ENCODE results near the gene ARPC5.
"Not testable (repeated sequence)": the region's sequence is repeated elsewhere in the genome, so short reads cannot be mapped to it uniquely, and the experiment has no call there.

ARPC5 gene

DNA sequence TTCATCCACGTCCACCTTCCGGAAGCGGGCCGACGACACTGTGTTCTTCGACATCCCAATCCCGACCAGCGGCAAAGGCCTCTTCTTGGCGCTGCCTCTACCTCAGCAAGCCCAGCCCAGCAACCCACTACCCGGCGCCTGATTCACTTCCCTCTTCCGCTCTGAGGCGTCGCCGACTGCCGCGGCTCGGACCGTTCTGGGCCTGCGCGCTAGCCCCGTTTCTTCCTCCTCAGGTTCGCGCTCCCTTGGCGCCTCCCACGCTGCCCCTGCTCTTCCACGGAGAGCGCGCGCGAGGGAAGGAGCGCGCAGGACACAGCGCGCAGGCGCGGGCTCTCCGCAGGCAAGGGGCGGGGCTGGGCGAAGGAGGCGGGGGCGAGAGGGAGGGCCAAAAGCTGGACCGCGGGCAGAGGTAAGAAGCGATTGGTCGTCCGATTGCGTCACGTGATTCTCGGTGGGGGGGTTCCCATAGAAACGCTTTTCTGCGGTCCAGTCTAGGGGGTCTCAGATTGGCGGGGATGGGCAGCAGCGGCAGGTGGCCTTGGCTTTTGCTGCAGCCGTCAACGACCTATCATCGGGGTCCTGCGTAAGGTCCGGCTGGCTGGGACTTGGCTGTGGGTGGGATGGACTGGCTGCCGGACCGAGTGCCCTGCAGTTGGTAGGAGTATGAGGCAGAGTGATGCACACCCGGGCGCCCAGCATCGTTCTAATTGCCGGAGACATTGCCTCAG lies at the start of gene ARPC5:
Gene ARPC5 (minus strand): TSS at position 178 of the 728 bp plus-strand sequence. CDS start 124 bp downstream, at position 54.
- DNase-seq (ENCODE audit: low read depth, low spot score): peak; percentile 85

- DNase-seq (ENCODE audit: low read depth, low spot score): peak; percentile 6
These were observed 49.6 kb upstream of the ARPC5 start for GRCh38 chr1:183685112-183685713.

DNA sequence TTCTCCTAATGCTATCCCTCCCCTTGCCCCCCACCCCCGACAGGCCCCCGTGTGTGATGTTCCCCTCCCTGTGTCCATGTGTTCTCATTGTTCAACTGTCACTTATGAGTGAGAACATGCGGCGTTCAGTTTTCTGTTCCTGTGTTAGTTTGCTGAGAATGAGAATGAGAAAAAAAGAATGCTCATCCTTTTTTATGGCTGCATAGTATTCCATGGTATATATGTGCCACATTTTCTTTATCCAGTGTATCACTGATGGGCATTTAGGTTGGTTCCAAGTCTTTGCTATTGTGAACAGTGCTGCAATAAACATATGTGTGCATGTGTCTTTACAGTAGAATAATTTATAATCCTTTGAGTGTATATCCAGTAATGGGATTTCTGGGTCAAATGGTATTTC lies 43.8 kb upstream of the ARPC5 start:
- not testable (repeated sequence) for DNase-seq (ENCODE audit: low read depth, low spot score)

DNA sequence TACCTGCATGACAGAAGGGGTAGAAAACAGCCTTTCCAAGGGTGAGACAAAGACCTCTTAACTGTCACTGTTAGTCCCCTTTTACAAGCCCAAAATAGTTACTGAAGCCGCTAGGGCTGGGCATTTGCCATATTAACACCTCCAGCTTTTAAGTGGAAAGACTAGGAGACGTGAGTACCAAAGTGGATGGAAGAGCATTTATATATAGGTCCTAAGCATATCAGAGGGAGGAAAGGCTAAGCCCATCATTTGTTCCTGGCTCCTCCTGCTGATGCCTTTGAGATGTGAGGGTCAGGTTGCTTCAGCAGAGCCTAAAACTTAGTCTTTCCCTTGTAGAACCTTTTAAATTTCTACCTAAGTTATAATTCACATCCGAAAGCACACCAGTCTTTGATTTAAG lies 43.2 kb upstream of the ARPC5 start:
- DNase-seq (ENCODE audit: low read depth, low spot score): no peak

- no peak for DNase-seq (ENCODE audit: low read depth, low spot score)
These were observed 41.1 kb upstream of the ARPC5 start for GRCh38 chr1:183676586-183677189.

DNA sequence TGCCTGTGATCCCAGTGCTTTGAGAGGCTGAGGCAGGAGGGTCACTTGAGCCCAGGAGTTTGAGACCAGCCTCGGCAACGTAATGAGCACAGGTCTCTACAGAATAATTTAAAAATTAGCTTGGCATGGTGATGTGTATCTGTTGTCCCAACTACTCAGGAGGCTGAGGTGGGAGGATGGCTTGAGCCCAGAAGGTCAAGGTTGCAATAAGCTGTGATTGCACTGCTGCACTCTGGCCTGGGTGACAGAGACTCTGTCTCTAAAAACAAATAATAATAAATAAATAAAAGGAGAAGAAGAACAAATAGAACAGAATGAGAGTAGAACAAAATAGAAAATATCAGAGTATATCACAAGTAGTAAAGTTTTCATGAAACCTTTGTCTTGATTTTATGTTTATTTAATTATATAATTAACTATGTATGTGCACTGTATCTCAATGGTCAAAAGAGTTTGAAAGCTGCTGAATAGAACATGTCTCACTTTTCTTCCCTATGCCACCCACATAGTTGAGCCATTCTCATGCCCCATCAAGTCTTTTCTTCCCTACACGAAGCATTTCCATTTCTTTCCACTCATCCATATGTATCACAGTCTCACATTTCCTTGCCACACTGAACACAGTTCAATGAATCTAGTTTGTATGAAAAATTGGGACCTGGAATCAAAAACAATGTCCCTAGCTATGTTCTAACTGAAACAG lies 40.5 kb upstream of the ARPC5 start:
- DNase-seq (ENCODE audit: low read depth, low spot score): no peak

- DNase-seq (ENCODE audit: low read depth, low spot score): no peak
These were observed 39.8 kb upstream of the ARPC5 start for GRCh38 chr1:183675381-183675780.

DNA sequence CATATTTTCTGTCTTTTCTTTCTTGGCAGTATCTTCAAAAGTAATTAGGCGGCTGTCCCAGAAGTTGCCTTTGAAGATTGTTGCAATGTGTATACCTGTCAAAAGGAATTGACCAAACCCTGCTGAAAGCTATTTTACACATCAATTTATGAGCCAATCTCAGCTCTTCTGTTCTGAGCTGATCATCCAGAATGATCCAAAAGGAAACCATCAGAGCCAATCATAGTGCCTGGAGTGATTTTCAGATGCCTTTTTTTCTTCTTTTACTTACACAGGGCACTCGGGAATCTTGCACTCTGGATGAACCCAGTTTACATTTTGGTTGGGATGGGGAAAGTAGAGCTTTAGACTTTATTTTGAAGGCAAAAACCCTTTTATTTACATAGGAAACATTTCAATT lies 39.3 kb upstream of the ARPC5 start:
- DNase-seq (ENCODE audit: low read depth, low spot score): no peak

GRCh38 chr1:183674339-183674738 lies 38.8 kb upstream of the ARPC5 start:
- no peak for DNase-seq (ENCODE audit: low read depth, low spot score)

- no peak for DNase-seq (ENCODE audit: low read depth, low spot score)
These were observed 38.2 kb upstream of the ARPC5 start for GRCh38 chr1:183673605-183674323.

DNA sequence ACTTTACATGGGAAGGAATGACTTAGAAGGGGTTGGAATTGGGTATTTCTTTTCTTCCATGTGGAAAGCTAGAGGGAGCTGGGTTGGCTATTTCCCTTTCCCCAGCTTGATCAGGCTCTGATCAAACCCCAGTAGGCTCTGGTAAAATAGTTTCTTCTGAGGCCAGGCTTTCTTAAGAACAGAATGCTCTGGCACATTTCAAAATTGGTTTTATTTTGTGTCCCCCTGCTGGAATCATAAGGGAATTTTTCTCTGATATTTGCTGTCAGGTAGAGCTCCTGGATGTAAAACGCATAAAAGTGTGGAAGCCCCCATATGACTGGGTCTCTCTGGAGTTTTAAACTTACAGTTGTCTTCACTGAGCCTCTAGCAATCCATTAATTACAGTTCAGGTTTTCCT lies 34.6 kb upstream of the ARPC5 start:
- DNase-seq (ENCODE audit: low read depth, low spot score): no peak

GRCh38 chr1:183656355-183656754 lies 20.8 kb upstream of the ARPC5 start:
- DNase-seq (ENCODE audit: low read depth, low spot score): no peak

DNA sequence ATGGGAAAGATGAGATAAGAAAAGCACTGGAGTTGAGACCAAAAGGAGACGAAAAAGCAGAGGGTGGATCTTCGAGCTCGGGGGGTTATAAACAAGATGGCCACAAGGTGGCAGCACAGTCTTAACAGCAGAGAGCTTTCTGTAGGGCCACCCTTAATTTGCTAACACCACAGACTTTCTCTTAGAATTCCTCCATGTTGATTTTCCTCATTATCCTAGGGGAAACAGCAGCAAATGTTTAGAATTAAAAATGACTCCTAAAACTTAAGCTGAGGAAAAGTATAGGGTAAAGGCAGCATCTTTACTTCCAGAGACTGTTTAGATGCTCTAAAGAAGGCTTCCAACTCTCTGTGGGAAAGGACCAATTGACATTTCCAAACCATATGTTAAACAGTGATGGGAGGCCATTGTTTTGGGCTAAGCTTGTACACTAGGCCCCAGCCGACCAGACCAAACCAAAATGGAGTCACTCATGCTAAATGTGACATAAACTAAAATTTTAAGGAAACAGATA lies 20.0 kb upstream of the ARPC5 start:
- DNase-seq (ENCODE audit: low read depth, low spot score): peak; percentile 53

DNA sequence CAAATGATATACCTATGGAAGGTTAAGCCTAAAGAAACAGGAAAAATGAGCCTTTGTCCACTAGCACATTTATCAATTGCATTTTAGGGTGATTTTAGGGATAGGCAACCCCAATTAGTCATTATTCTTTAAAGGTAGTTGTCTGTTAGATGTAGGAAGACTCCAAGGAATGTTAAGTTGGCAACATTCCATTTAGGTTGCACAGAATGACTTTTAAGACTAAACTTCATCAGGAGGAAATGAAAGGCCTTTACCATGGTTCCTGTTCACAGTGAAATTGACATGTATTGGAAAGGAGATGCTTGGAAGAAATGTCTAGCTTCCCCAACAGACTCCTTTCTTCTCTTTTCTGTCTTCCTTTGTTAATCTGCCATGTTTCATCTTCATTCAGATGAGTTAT lies 19.1 kb upstream of the ARPC5 start:
- no peak for DNase-seq (ENCODE audit: low read depth, low spot score)

- no peak for DNase-seq (ENCODE audit: low read depth, low spot score)
These were observed 18.4 kb upstream of the ARPC5 start for GRCh38 chr1:183653876-183654451.

DNA sequence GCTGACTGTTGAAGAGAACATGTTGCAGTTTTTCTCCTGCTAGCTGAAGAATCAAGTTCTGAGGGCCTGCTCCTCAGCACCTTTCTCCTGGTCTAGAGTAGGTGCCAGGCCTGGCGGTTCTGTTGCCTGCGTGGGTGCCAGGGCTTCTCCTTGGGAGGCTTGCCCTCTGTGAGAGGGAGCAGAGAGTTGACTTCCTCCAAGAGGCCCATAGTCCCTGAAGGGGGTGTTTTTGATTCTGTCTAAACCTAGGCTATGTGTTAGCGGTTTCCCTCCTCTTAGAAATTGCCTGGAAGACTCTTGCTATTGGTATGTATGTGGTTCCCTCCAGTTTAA lies 17.8 kb upstream of the ARPC5 start:
- DNase-seq (ENCODE audit: low read depth, low spot score): no peak

GRCh38 chr1:183652547-183653461 lies 17.2 kb upstream of the ARPC5 start, which contains the start of gene APOBEC4:
APOBEC4 (minus strand) TSS chr1:183653316; CDS start chr1:183648781, 4,535 bp downstream.
- no peak for DNase-seq (ENCODE audit: low read depth, low spot score)

DNA sequence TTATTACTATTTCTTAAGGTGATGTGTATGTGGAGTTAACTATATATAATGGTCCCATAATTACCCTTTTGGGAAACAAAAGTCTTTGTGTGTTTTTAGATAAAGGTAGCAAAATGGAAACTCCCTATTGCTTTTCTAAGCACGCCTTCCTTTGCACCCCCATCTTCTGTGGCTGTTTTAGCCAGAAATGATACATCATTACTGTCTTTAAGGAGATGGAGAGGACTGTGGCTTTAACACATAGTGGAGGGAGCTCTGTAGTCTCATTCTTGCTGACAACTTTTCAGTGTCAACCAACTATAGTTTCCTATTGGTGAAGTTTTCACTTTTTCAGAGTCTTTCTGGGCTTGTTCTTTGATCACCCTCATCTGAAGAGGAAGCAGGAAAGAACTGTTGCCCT lies 16.5 kb upstream of the ARPC5 start:
- DNase-seq (ENCODE audit: low read depth, low spot score): no peak

GRCh38 chr1:183651612-183652011 lies 16.0 kb upstream of the ARPC5 start:
- no peak for DNase-seq (ENCODE audit: low read depth, low spot score)

- DNase-seq (ENCODE audit: low read depth, low spot score): no peak
These were observed 12.5 kb upstream of the ARPC5 start for GRCh38 chr1:183648042-183648441.

Measured in activated CD4-positive, CD25-positive, alpha-beta regulatory T cell treated with anti-CD3 and anti-CD28 coated beads, Interleukin-2, amount 50 U/mL, for 16 hours (primary cell).